GOT3 (cell line): Measurements from ENCODE around the gene KLHL12.

ENCODE experiments used
- DNase-seq: peaks from one replicate; lab custom pipeline; 2025; ENCODE audit warnings: mixed read lengths; lab: John Stamatoyannopoulos, UW

Gene KLHL12

GRCh38 chr1:202880961-202881460 lies 46.0 kb downstream of the KLHL12 start:
- DNase-seq: no peak

- DNase-seq: no peak
Observed at GRCh38 chr1:202880062-202880461, 47.0 kb downstream of the KLHL12 start.

GRCh38 chr1:202879128-202879527 lies 47.9 kb downstream of the KLHL12 start:
- DNase-seq: no peak

- no peak for DNase-seq
Observed at GRCh38 chr1:202873026-202873425, 54.0 kb downstream of the KLHL12 start.

- no peak for DNase-seq
Observed at GRCh38 chr1:202871367-202871766, 55.7 kb downstream of the KLHL12 start.

- no peak for DNase-seq
Observed at GRCh38 chr1:202862679-202863560, 64.1 kb downstream of the KLHL12 start.

GRCh38 chr1:202861420-202862132 lies 65.5 kb downstream of the KLHL12 start:
- peak; percentile 44 for DNase-seq

GRCh38 chr1:202860744-202861419 lies 66.2 kb downstream of the KLHL12 start:
- DNase-seq: no peak

- no peak for DNase-seq
Observed at GRCh38 chr1:202858789-202859414, 68.1 kb downstream of the KLHL12 start.

GRCh38 chr1:202858331-202858730 lies 68.7 kb downstream of the KLHL12 start:
- DNase-seq: no peak

- no peak for DNase-seq
Observed at GRCh38 chr1:202857136-202857610, 69.9 kb downstream of the KLHL12 start.

GRCh38 chr1:202856014-202856413 lies 71.0 kb downstream of the KLHL12 start:
- DNase-seq: no peak

GRCh38 chr1:202854787-202855186 lies 72.2 kb downstream of the KLHL12 start:
- DNase-seq: no peak

- DNase-seq: no peak
Observed at GRCh38 chr1:202852163-202852904, 74.7 kb downstream of the KLHL12 start.

- DNase-seq: no peak
Observed at GRCh38 chr1:202850593-202851362, 76.3 kb downstream of the KLHL12 start.

GRCh38 chr1:202848191-202848542 lies 78.9 kb downstream of the KLHL12 start:
- DNase-seq: no peak

- DNase-seq: no peak
Observed at GRCh38 chr1:202844935-202845334, 82.1 kb downstream of the KLHL12 start.

GRCh38 chr1:202844259-202844658 lies 82.8 kb downstream of the KLHL12 start:
- DNase-seq: no peak

GRCh38 chr1:202843081-202843480 lies 84.0 kb downstream of the KLHL12 start:
- no peak for DNase-seq
